WTC11 (cell line): Measurements from ENCODE around the gene KNSTRN.

Source experiments
- ATF1 ChIP-seq: sonication (generic); formaldehyde crosslinking; IDR thresholded peaks from 2 replicates; pipeline ENCODE4 v1.8.1; 2023; ENCODE audit warnings: mild to moderate bottlenecking, moderate library complexity, missing genetic modification reagents
- CTCF ChIP-seq: fragments of 200-600 bp; IDR thresholded peaks from 2 replicates; pipeline ENCODE4 v1.8.0; 2022; ENCODE audit warnings: antibody characterized with exemption
- EMX1 ChIP-seq: fragments of 250-450 bp; sonication (Bioruptor Pico); IDR thresholded peaks from 2 replicates; pipeline ENCODE4 v1.8.0; 2021; ENCODE audit warnings: mild to moderate bottlenecking
- FOXK1 ChIP-seq: sonication (generic); formaldehyde crosslinking; IDR thresholded peaks from 2 replicates; pipeline ENCODE4 v1.8.0; 2022; ENCODE audit warnings: mild to moderate bottlenecking, moderate library complexity, missing genetic modification reagents
- MAX ChIP-seq: sonication (generic); formaldehyde crosslinking; IDR thresholded peaks from 2 replicates; pipeline ENCODE4 v1.8.0; 2022; ENCODE audit warnings: mild to moderate bottlenecking, missing genetic modification reagents
- ZNF263 ChIP-seq: sonication (generic); formaldehyde crosslinking; IDR thresholded peaks from 2 replicates; pipeline ENCODE4 v1.8.1; 2022; ENCODE audit warnings: low read depth, mild to moderate bottlenecking, moderate library complexity, missing genetic modification reagents
- ZNF317 ChIP-seq: sonication (generic); formaldehyde crosslinking; IDR thresholded peaks from 2 replicates; pipeline ENCODE4 v1.8.1; 2023; ENCODE audit warnings: low read depth, mild to moderate bottlenecking, moderate library complexity, missing genetic modification reagents, borderline replicate concordance
- ZSCAN18 ChIP-seq: fragments of 250-450 bp; sonication (Bioruptor Pico); IDR thresholded peaks from 2 replicates; pipeline ENCODE4 v2.1.2; 2022; ENCODE audit warnings: mild to moderate bottlenecking, moderate library complexity

GRCh38 chr15:40365624-40366456, 16.7 kb upstream of the KNSTRN start:
- no peak for TF ChIP-seq ZSCAN18 (CRISPR knock-in tag)
- no peak for TF ChIP-seq CTCF
- no peak for TF ChIP-seq MAX (CRISPR knock-in tag)
- no peak for TF ChIP-seq EMX1 (CRISPR knock-in tag)
- TF ChIP-seq ZNF263 (CRISPR knock-in tag): no peak
- TF ChIP-seq ZNF317 (CRISPR knock-in tag): no peak
- TF ChIP-seq FOXK1 (CRISPR knock-in tag): no peak
- TF ChIP-seq ATF1 (CRISPR knock-in tag): no peak
